ENCODE data around the gene PPP1R14C. TPM values are rescaled to one million over a fixed set of nuclear protein-coding genes. Genes with fewer than 3 reads are reported as not detected.
A peak's percentile ranks its signal among the peaks of the same experiment; 100 is the strongest.

PPP1R14C gene
- polyA plus RNA-seq, 1 donor from 2014 or later, result not detected

DNA sequence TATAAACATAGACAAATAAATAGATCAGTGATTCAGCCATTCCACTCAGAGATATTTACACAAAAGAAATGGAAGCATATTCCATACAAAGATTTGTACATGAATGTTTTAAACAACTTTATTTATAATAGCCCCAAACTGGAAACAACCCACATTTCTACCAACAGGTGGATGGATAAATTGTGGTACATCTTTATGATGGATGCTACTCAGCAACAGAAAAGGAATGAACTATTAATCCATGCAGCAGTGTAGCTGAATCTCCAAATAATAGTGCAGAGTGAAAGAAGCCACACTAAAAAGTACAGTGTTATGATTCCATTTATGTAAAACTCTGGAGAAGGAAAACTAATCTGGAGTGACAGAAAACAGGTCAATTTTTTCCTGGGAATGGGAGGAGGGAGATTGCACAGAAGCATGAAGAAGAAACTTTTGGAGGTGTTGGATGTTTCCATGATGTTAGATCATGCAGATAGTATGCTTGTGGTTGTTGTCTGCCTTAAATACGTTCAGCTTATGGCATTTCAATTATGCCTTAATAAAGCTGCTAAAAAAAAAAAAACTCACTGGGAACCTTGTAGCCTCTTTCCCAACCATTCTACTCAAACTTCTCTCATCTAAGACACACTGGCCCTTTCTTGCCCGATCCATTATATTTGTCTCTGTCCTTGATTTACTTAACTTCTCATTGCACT lies 100.9 kb downstream of the PPP1R14C start:
- Mint-ChIP-seq H3K9me3 (peaks cover 2 to 24% (median 6%) of the 10 kb centered on the region in 3 donors), H3K4me3 (no peak overlapping the region), H3K27ac (no peak overlapping the region), H3K36me3 (peaks cover 1% of the 10 kb centered on the region), H3K27me3 (no peaks in the 10 kb centered on the region), H3K4me1 (no peaks in the 10 kb centered on the region)

DNA sequence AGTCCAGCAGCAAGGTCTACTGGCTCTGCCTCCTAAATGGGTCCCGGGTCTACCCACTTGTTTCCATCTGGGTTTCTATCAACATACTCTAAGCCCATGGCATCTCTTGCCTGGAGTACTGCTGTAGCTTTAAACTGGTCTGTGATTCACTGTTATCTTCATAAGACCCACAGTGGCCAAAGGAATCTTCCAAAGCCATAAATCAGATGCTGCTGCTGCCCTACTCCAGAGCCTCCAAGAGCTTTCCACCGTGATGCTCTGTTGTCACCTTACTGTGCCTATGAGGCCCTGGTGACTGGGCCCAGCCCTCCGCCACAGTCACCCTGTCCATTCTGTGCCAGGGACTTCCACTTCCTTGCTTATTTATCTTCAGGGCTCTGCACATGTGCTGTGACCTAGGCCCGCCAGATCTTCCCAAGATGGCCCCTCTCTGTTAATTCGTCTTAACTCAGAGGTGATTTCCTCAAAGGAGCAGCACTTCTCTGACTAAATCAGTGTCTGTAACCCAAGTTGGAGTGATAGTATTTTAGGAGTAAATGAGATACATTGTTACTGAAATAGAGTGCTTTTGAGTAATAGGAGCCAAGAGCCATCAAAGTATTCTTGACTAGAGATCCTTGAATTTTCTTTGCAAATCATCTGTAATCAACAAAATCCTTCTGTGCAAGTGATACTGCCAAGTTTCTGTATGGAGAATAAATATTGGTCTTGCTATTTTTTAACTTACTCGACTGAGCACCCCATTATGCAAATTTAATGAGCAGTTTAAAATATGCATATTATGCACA lies 102.5 kb downstream of the PPP1R14C start:
- H3K9me3 Mint-ChIP-seq, result peaks cover 0 to 17% (median 5%) of the 10 kb centered on the region in 3 donors
- H3K27ac Mint-ChIP-seq, result no peak overlapping the region
- H3K36me3 Mint-ChIP-seq, result peaks cover 1% of the 10 kb centered on the region
- no peaks in the 10 kb centered on the region for H3K4me1 Mint-ChIP-seq
- no peaks in the 10 kb centered on the region for H3K27me3 Mint-ChIP-seq
- H3K4me3 Mint-ChIP-seq, result no peak overlapping the region

DNA sequence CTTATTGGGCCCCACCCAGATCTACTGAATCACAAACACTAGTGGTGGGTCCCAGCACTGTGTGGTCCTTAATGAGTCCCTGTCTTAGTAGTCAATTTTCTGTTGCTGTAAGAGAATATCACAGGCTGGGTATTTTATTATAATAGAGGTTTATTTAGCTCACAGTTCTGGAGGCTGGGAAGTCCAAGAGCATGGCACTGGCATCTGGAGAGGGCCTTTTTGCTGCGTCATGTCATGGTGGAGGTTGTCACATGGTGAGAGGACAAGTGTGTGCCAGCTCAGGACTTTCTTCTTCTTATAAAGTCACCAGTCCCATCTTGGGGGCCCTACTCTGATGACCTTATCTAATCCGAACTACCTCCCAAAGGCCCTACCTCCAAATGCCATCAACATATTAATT lies 105.0 kb downstream of the PPP1R14C start:
- no peak overlapping the region for H3K4me3 Mint-ChIP-seq
- H3K4me1 Mint-ChIP-seq, result no peaks in the 10 kb centered on the region
- H3K36me3 Mint-ChIP-seq, result no peaks in the 10 kb centered on the region
- peaks cover 0 to 17% (median 5%) of the 10 kb centered on the region in 3 donors for H3K9me3 Mint-ChIP-seq
- no peaks in the 10 kb centered on the region for H3K27me3 Mint-ChIP-seq
- no peak overlapping the region for H3K27ac Mint-ChIP-seq

DNA sequence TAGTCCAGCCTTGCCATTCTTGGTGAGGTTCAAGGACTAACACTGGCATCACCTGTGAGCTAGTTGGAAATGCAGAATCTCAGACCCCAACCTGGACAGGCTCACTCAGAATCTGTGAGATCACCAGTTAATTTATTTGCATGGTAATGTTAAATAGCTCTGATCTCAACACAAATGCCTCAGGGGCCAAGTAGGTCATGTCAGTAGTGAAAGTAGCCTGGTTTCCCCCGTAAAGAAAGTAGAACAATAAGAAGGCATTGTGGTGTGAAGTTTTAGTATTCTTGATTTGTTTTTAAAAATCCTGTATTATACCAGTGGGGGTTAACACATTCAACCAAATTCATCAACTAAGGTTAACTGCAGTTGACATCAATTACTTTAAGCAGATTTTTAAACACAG lies 105.5 kb downstream of the PPP1R14C start:
- no peaks in the 10 kb centered on the region for H3K4me1 Mint-ChIP-seq
- H3K9me3 Mint-ChIP-seq, result peaks cover 0 to 17% (median 5%) of the 10 kb centered on the region in 3 donors
- H3K36me3 Mint-ChIP-seq, result no peaks in the 10 kb centered on the region
- H3K27me3 Mint-ChIP-seq, result no peaks in the 10 kb centered on the region
- no peak overlapping the region for H3K27ac Mint-ChIP-seq
- no peak overlapping the region for H3K4me3 Mint-ChIP-seq

DNA sequence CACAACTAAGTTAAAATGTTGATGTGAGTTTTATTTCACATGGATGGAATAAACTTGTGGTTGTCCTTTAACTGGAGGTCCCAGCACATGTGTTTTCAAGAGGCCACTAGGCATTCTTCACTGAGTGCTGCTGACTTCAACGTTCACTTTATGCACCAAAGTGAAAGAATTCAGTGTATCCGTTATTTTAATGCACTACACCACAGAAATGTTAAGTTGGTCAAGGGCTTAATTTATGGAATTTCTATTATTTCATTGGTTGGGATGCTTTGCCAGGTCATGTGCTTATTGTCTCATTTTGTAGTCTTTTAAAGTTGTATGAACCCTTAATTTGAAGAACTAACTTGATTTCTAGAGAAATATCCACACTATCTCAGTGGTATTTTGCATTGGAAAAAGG lies 106.4 kb downstream of the PPP1R14C start:
- H3K36me3 Mint-ChIP-seq, result no peaks in the 10 kb centered on the region
- no peaks in the 10 kb centered on the region for H3K4me1 Mint-ChIP-seq
- H3K4me3 Mint-ChIP-seq, result no peak overlapping the region
- H3K27me3 Mint-ChIP-seq, result peaks cover 4% of the 10 kb centered on the region
- peaks cover 0 to 17% (median 5%) of the 10 kb centered on the region in 3 donors for H3K9me3 Mint-ChIP-seq
- H3K27ac Mint-ChIP-seq, result no peak overlapping the region

DNA sequence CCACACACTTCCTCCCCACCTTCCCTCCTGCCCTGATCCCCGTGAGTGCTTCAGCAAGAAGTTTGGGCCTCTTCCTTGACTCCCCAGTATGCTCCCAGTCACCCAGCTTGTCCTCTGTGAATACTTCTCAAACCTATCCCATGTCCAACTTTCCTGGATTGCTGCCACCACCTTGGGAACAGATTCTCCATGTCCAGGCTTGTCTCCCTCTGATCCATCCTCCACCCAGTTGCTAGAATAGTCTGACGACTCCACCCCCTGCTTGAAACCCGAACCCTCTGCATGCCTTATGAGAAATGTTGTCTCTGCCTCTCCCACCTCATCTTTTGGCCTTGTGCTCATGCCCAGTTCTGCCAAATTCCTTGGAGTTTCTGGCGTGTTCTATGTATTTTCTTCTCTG lies 108.0 kb downstream of the PPP1R14C start:
- Mint-ChIP-seq H3K36me3 (no peaks in the 10 kb centered on the region), H3K4me3 (no peak overlapping the region), H3K9me3 (peaks cover 0 to 17% (median 5%) of the 10 kb centered on the region in 3 donors), H3K27me3 (peaks cover 12% of the 10 kb centered on the region), H3K4me1 (no peaks in the 10 kb centered on the region), H3K27ac (no peak overlapping the region)

DNA sequence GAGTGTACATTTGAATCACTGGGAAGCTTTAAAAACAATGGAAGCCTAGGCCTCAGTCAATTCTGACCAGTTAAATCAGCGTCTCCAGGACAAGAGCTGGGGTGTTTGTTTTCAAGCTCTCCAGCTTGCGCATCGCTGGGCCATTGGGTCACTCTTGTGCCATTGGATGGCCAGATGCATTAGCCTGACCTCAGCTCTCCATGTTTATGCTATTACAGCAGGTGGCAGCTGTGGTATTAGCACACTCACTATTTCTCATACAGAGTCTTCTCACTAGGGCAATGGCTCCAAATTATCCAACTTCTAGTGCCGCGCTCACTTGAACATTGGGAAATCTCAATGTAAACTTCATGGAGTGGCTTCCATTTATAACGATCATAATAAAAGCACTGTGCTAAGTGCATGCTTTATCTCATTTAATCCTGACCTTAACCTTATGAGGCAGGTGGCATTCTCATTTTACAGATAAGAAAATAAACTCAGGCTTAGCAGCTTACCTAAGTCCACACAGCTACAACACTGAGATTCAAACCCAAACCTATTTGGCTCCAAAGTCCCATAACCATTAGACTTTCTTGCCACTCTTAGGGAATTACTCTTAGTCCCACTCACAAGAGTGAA lies 108.8 kb downstream of the PPP1R14C start:
- Mint-ChIP-seq H3K4me1 (no peaks in the 10 kb centered on the region), H3K27me3 (peaks cover 16% of the 10 kb centered on the region), H3K4me3 (no peak overlapping the region), H3K27ac (no peak overlapping the region), H3K36me3 (peaks cover 2% of the 10 kb centered on the region), H3K9me3 (peaks cover 0 to 17% (median 5%) of the 10 kb centered on the region in 3 donors)

DNA sequence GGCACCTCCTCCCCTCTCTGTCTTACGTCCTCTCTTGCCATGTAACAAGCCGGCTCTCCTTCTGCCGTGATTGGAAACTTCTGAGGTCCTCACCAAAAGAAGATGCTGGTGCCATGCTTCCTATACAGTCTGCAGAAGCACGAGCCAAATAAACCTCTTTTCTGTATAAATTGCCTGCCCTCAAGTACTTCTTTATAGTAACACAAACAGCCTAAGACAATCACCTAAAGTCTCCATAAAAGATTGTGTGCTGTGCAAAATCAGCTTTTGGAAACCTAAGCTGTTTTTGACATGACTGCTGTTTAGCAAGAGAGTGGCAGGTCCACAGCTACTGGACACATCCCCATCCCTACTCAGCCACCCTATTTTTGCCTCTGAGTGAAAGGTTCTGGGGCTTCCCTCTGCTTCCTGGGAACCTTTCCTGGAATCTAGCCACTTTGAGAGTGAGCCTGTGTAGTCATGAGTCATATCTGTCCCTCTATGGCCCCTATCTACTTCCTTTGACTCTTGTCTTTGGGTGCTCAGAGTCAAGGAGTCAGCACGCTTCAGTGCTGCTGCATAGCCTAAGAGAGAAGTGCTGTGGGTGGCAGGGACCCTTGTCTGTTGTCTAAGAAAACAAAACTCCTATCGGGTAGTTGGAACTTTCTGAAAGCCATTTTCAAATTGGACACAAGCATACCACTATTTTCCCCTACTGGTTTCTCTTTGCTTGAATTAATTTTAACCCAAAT lies 110.0 kb downstream of the PPP1R14C start:
- H3K27ac Mint-ChIP-seq, result no peak overlapping the region
- peaks cover 16% of the 10 kb centered on the region for H3K27me3 Mint-ChIP-seq
- H3K9me3 Mint-ChIP-seq, result peaks cover 0 to 9% (median 0%) of the 10 kb centered on the region in 3 donors
- no peak overlapping the region for H3K4me3 Mint-ChIP-seq
- peaks cover 2% of the 10 kb centered on the region for H3K36me3 Mint-ChIP-seq
- no peaks in the 10 kb centered on the region for H3K4me1 Mint-ChIP-seq

DNA sequence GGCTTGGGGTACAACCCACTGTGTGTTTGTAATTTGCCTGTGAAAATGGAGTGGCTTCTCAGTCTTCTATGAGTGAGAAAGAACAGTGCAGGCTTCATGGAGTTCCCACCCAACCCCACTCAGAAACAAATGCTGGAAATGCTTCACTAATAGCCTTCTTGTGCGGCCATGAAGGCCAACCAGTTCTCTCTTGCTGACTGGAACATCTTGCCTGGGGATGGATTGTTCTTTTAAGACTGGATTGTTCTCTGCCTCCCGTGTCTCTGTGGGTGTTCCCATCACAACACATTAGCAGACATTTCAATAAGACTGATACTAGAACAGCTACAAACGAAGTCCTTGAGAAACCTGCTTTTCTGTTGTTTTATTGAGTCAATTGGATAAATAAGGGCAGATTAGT lies 110.6 kb downstream of the PPP1R14C start:
- Mint-ChIP-seq H3K4me3 (no peak overlapping the region), H3K27me3 (peaks cover 16% of the 10 kb centered on the region), H3K36me3 (peaks cover 2% of the 10 kb centered on the region), H3K27ac (no peak overlapping the region), H3K9me3 (peaks cover 0 to 3% (median 0%) of the 10 kb centered on the region in 3 donors), H3K4me1 (no peaks in the 10 kb centered on the region)

DNA sequence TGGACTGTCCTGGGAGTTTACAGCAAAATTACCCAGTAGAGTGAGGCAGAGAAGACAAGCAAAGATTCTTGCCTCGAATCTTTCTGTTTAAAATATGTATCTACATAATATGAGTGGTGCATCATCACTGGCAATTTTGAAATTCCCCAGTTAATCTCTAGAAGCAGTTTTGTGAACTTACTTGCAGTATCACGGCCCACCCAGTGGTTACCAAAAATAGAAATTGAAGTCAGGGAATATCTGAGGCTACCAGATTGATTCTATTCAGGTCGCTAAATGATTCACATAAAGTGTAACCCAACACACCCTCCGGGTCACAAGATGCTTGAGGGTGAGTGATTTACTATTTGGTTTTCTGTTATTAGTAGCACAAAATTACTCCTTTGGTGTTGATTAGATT lies 111.9 kb downstream of the PPP1R14C start:
- Mint-ChIP-seq H3K4me3 (no peak overlapping the region), H3K36me3 (peaks cover 2% of the 10 kb centered on the region), H3K27me3 (peaks cover 19% of the 10 kb centered on the region), H3K27ac (no peak overlapping the region), H3K9me3 (no peaks in the 10 kb centered on the region), H3K4me1 (no peaks in the 10 kb centered on the region)

DNA sequence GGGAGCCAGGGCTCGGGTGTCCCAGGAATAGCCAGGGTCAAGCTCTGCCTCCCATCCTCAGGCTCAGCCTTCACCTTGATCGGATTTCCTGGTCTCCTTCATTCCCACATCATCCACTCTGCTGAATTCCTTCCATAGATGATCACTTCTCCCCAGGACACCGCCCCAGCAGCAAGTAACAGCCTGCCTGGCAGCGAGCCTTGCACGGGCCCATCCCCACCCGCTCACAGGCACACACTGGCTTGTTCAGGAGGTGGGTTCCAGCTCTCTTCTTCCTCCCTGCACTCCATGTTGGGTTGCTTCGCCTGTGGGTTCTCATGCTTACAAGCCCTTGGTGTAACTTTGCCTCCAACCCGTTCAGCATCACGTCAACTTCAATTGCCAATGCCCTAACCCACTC lies 113.0 kb downstream of the PPP1R14C start:
- Mint-ChIP-seq H3K9me3 (no peaks in the 10 kb centered on the region), H3K36me3 (peaks cover 2% of the 10 kb centered on the region), H3K4me1 (no peaks in the 10 kb centered on the region), H3K27ac (no peak overlapping the region), H3K4me3 (no peak overlapping the region), H3K27me3 (peaks cover 21% of the 10 kb centered on the region)

DNA sequence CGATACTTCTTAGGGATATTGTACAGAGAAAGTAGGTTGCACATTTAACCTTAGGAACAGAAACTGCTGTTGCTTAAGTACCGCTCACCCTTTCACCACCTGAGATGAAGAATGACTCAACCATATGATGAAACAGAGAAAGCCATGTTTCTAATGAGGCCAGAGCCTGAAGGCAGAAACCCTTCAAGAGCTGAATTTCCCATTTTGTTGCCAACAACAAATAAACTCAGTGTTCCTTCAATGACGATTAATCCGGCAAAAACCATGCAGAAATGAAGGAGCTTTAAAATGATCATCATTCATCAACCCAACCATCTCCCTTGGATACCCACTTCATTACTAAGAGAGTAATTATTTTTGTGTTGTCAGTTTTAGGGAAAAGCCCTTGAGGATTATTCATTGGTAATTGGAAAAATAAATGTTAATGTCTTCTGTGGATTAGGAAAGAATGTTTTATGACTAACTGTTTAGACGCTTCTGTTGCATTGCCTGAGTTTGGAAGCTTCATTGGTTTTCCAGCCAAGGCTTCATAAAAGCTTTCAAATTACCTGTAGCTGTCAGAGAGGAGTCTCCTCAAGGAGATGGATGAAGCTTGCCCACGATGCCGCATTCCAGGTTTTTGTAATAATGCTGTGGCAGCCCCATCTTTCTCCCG lies 113.9 kb downstream of the PPP1R14C start:
- no peaks in the 10 kb centered on the region for H3K4me1 Mint-ChIP-seq
- no peak overlapping the region for H3K27ac Mint-ChIP-seq
- peaks cover 2% of the 10 kb centered on the region for H3K36me3 Mint-ChIP-seq
- no peak overlapping the region for H3K4me3 Mint-ChIP-seq
- H3K9me3 Mint-ChIP-seq, result no peaks in the 10 kb centered on the region
- H3K27me3 Mint-ChIP-seq, result peaks cover 21% of the 10 kb centered on the region

DNA sequence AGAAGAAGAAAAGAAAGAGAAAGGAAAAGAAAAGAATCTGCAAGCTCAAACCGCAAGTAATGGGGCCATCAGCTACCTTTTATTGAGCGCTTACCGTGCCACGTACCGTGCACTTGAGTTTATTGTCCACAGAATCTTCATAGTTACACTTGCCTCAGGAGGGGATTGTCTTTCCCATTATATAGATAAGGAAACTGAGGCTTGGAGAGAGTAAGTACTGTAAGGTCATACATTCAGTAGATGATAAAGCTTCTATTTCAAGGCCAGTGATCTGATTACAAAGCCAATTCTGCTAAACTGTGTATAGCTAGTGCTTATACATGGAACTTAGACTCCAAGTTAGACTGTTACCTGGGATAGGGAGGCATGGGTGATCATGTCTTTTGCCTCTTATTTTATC lies 115.5 kb downstream of the PPP1R14C start:
- no peak overlapping the region for H3K4me3 Mint-ChIP-seq
- no peak overlapping the region for H3K27ac Mint-ChIP-seq
- peaks cover 26% of the 10 kb centered on the region for H3K27me3 Mint-ChIP-seq
- H3K9me3 Mint-ChIP-seq, result no peaks in the 10 kb centered on the region
- peaks cover 2% of the 10 kb centered on the region for H3K36me3 Mint-ChIP-seq
- H3K4me1 Mint-ChIP-seq, result no peaks in the 10 kb centered on the region

DNA sequence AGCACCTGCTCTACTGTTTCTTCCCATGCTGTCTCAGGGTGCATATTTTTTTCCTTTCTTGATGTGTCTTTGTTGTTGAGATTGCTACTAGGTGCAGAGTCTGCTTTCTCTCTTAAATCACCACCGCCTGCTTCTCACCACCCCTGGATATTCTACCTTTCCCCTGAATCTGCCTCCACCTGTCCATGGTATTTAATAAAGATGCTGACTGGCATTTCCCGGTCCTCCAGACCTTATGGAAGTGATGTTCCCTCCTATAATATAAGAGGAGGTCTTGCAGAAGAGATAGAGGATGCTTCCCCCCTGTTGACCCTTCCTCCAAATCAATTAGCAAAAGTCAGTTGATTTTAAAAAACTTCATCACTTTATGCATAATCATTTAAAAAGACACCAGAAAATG lies 118.1 kb downstream of the PPP1R14C start:
- Mint-ChIP-seq H3K9me3 (no peaks in the 10 kb centered on the region), H3K27ac (peak overlapping the region in 1 of 3 donors; percentile 68), H3K27me3 (peaks cover 13% of the 10 kb centered on the region), H3K4me1 (peaks cover 0 to 5% (median 0%) of the 10 kb centered on the region in 3 donors), H3K36me3 (peaks cover 2% of the 10 kb centered on the region), H3K4me3 (no peak overlapping the region)

Data from IgD-negative memory B cell (primary cell).